Measurements from ENCODE around the gene SLC39A5. TPM values are rescaled to one million over a fixed set of nuclear protein-coding genes. Genes with fewer than 3 reads are reported as not detected.

The SLC39A5 gene
- total RNA-seq, 1 donor from 2014 or later, result 0.54 TPM

- Histone ChIP-seq H3F3A (ENCODE audit: low read depth) (peaks cover 16% of the 10 kb centered on the region), H3K4me1 (peaks cover 17% of the 10 kb centered on the region), H3K4me2 (no peak overlapping the region), H3K9ac (no peak overlapping the region), H3K79me2 (ENCODE audit: low read depth) (peaks cover 30% of the 10 kb centered on the region), H3K27ac (no peak overlapping the region), H2AFZ (replicated peaks) (no peak overlapping the region), H4K20me1 (ENCODE audit: low read depth) (peaks cover 25% of the 10 kb centered on the region), H3K36me3 (no peaks in the 10 kb centered on the region), H3K4me3 (no peak overlapping the region), H3K27me3 (no peaks in the 10 kb centered on the region), H3K9me3 (ENCODE audit: low read depth) (no peaks in the 10 kb centered on the region)
- H3K4me3 Mint-ChIP-seq, result no peak overlapping the region
- H3K9me3 Mint-ChIP-seq, result no peaks in the 10 kb centered on the region
- peaks cover 29% of the 10 kb centered on the region for H3K36me3 Mint-ChIP-seq
- no peak overlapping the region for H3K27ac Mint-ChIP-seq
- H3K4me1 Mint-ChIP-seq, result peaks cover 18% of the 10 kb centered on the region
- DNase-seq (ENCODE audit: low spot score), result no peak
- H3K27me3 Mint-ChIP-seq (ENCODE audit: insufficient read depth, low read depth), result peaks cover 5% of the 10 kb centered on the region
- TF ChIP-seq EZH2phosphoT487 (IDR thresholded peaks at IDR 0.05) (no peak), CTCF (IDR thresholded peaks at IDR 0.05) (no peak), EZH2 (IDR thresholded peaks at IDR 0.05) (no peak)
Measured at GRCh38 chr12:56255671-56256070, 25.8 kb downstream of the SLC39A5 start.

GRCh38 chr12:56256326-56256960 is 26.6 kb downstream of the SLC39A5 start:
- Mint-ChIP-seq H3K4me3 (peak overlapping the region; percentile 98), H3K27me3 (ENCODE audit: insufficient read depth, low read depth) (peaks cover 5% of the 10 kb centered on the region), H3K4me1 (peaks cover 18% of the 10 kb centered on the region), H3K9me3 (no peaks in the 10 kb centered on the region), H3K27ac (no peak overlapping the region), H3K36me3 (peaks cover 29% of the 10 kb centered on the region)
- TF ChIP-seq CTCF (IDR thresholded peaks at IDR 0.05) (peak; percentile 24), EZH2 (IDR thresholded peaks at IDR 0.05) (no peak)
- Histone ChIP-seq H3K36me3 (no peaks in the 10 kb centered on the region), H3K4me2 (peak overlapping the region; percentile 100), H3K4me3 (peak overlapping the region; percentile 100), H3K27ac (no peak overlapping the region), H3K9ac (no peak overlapping the region), H3K27me3 (no peaks in the 10 kb centered on the region), H3K9me3 (ENCODE audit: low read depth) (no peaks in the 10 kb centered on the region), H3F3A (ENCODE audit: low read depth) (peaks cover 19% of the 10 kb centered on the region), H3K4me1 (peaks cover 17% of the 10 kb centered on the region), H3K79me2 (ENCODE audit: low read depth) (peaks cover 30% of the 10 kb centered on the region), H4K20me1 (ENCODE audit: low read depth) (peaks cover 25% of the 10 kb centered on the region), H2AFZ (replicated peaks) (no peak overlapping the region)
- peak; percentile 27 for DNase-seq (ENCODE audit: low spot score)

GRCh38 chr12:56257071-56257470 is 27.2 kb downstream of the SLC39A5 start:
- no peak overlapping the region for H3K27ac Mint-ChIP-seq
- H3K36me3 Mint-ChIP-seq, result peaks cover 24% of the 10 kb centered on the region
- no peaks in the 10 kb centered on the region for H3K9me3 Mint-ChIP-seq
- Histone ChIP-seq H4K20me1 (ENCODE audit: low read depth) (peaks cover 25% of the 10 kb centered on the region), H2AFZ (replicated peaks) (no peak overlapping the region), H3K79me2 (ENCODE audit: low read depth) (peaks cover 30% of the 10 kb centered on the region), H3K4me3 (peak overlapping the region; percentile 100), H3K9me3 (ENCODE audit: low read depth) (no peaks in the 10 kb centered on the region), H3F3A (ENCODE audit: low read depth) (peaks cover 22% of the 10 kb centered on the region), H3K36me3 (no peaks in the 10 kb centered on the region), H3K4me2 (peak overlapping the region; percentile 100), H3K4me1 (peaks cover 17% of the 10 kb centered on the region), H3K27me3 (no peaks in the 10 kb centered on the region), H3K27ac (no peak overlapping the region), H3K9ac (peak overlapping the region; percentile 95)
- peak overlapping the region; percentile 98 for H3K4me3 Mint-ChIP-seq
- DNase-seq (ENCODE audit: low spot score), result no peak
- TF ChIP-seq EZH2 (IDR thresholded peaks at IDR 0.05) (no peak), EZH2phosphoT487 (IDR thresholded peaks at IDR 0.05) (no peak), CTCF (IDR thresholded peaks at IDR 0.05) (no peak)
- H3K27me3 Mint-ChIP-seq (ENCODE audit: insufficient read depth, low read depth), result peaks cover 5% of the 10 kb centered on the region
- peaks cover 18% of the 10 kb centered on the region for H3K4me1 Mint-ChIP-seq

All from neural progenitor cell (in vitro differentiated cells).